GM12864 (cell line): Measurements from ENCODE around the gene TMED4.

Source experiments
- DNase-seq: peaks from one replicate; pipeline ENCODE4 v3.0.0-alpha.2; 2011; ENCODE audit warnings: low read depth
- H3K4me3 ChIP-seq: 2 replicates; pipeline ENCODE4 v1.5.1; 2011; ENCODE audit warnings: mild to moderate bottlenecking, low read depth, low read length, control low read depth
- TF ChIP-seq, protein P1 (sequence below): IDR thresholded peaks from 2 replicates; pipeline ENCODE4 v1.5.1; 2011; ENCODE audit warnings: low read depth, mild to moderate bottlenecking, moderate library complexity, low read length, control low read depth, inconsistent platforms; ENCODE audit errors: missing control alignments

The TMED4 gene

DNA sequence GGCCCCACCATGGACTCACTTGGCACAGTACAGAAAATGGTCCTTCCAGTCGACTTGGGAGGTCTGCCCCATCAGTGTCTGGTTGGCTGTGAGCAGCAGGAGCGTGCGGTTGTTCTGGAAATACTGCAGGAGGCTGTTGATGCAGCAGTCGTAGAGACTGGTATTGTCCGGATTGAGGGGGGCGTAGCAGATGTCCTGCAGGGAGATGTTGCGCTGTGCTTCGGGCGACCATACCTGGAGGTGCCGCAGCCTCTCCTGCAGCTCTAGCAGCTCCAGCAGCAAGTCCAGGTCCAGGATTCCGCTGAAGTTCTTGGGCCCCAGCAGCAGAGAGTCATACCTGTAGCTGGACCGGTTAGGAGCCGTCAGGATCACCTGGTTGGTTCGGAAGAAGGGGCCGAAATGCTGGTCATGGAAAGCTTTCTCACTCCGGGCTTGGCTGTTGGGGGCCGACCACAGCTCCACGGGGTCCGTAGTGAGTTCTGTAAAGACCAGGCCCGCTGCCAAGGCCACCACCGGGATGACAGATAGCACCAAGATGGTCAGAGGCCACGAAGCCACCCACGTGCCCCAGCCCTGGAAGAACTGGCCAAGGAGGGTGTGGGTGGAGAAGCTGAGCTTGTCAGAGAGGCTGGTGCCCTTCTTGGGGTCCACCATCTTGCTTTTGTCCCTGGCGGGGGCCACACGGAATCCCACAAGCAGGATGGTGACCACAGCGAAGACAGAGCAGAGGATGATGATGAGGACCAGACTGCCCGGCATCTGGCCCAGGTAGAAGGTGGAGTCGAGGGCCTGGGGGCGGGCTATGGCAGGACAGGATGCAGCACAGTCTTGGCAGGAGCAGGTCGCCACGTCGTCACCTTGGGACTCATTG is 43.0 kb downstream of the TMED4 start:
- DNase-seq = no peak
- H3K4me3 ChIP-seq = no peak overlapping the region
- TF ChIP-seq, protein P1, sequence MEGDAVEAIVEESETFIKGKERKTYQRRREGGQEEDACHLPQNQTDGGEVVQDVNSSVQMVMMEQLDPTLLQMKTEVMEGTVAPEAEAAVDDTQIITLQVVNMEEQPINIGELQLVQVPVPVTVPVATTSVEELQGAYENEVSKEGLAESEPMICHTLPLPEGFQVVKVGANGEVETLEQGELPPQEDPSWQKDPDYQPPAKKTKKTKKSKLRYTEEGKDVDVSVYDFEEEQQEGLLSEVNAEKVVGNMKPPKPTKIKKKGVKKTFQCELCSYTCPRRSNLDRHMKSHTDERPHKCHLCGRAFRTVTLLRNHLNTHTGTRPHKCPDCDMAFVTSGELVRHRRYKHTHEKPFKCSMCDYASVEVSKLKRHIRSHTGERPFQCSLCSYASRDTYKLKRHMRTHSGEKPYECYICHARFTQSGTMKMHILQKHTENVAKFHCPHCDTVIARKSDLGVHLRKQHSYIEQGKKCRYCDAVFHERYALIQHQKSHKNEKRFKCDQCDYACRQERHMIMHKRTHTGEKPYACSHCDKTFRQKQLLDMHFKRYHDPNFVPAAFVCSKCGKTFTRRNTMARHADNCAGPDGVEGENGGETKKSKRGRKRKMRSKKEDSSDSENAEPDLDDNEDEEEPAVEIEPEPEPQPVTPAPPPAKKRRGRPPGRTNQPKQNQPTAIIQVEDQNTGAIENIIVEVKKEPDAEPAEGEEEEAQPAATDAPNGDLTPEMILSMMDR = no peak

DNA sequence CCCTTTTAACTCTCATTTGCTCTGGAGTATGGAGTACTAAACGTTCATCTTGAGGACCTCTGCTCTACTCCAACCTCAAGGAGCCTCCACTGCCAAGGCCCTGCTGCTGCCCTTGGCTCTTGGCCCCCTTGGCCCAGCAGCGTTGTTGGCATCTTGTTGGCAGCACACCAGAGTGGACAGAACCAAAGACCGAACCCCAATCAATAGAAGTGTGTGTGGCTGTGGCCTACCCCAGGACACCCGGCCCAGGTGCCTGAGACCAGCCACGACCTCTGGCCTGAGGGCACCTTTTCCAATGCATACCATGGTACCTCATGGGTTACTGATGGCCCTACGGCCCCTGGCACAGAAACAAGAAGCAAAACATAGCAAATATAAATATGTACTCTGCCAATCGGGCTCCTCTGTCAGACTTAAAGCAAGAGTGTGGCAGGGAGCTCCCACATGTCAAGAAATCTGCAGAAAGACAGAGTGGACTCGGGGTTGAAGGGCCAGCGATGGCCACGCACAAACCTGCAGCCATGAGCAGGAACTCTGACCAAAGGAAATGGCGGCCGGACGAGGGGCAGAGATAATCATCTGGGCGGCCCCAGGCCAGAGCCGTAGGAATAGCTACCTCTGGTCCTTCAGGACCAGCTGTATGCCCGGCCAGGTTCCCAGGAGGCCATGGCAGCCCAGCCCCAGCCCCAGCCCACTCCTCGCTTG is 43.8 kb downstream of the TMED4 start:
- DNase-seq = no peak
- TF ChIP-seq, protein P1 = no peak
- H3K4me3 ChIP-seq = no peak overlapping the region

DNA sequence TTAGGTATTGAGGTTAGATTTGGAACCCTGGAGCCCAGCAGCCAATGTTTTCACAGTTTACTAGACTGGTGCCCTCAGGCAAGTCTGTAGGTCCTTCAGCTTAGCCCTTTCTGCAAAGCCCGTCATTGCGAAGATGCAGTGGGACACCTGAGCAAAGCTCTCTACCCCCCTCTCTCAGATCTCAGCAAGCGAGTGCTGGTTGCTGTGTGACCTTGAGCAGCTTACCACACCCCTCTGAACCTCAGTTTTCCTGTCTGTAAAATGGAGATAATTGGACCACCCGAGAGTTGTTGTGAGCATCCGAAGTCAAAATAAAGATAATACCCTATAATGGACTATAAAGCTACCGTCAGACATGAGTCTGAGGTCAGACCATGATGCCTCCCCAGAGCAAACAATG is 44.6 kb downstream of the TMED4 start:
- TF ChIP-seq, protein P1 = no peak
- DNase-seq = no peak
- H3K4me3 ChIP-seq = no peak overlapping the region

DNA sequence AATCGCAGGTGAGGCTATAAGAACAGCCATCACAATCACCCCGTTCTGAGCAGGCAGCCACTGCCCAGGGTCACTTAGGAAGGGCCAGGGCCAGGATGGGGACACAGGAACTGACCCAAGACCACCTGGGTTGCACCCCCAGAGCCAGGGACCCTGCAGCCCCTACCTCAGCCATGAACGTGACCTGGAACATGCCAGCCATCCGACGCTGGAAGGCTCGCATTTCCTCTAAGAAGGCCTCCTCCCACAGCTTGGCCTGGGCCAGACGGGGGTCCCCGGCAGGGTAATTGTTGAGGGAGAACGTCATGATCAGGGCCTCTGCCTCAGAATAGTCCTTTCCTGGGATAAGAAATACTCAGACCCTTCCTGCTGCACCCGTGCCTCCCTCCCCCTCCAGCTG is 45.9 kb downstream of the TMED4 start:
- TF ChIP-seq, protein P1 = no peak
- H3K4me3 ChIP-seq = no peak overlapping the region

DNA sequence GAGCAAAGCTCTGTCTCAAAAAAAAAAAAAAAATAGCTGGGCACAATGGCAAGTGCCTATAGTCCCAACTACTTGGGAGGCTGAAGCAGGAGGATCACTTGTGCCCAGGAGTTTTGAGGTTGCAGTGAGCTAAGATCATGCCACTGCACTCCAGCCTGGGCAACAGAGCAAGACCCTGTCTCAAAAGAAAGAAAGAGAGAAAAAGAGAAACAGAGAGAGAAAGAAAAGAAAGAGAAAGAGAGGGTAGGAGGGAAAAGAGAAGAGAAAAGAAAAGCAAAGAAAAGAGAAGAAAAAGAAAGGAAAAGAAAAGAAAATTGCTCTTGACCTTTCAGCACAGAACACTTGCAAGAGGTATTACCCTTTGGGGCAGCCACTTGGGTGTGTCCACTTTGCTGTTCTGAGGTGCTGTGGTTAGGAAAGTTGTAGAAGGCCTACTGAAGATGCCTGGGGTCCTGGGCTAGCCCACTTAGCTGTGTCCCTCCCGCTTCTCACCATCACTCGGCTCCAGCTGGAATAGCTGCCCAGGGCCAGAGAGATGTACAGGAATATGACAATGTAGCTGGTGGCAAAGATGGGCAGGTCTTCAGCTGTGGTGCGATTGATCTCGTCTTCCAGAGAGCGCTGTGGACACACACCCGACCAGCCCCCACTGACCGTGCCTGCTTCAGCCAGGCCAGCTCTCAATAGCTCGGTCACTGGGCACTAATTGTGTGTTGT is 46.5 kb downstream of the TMED4 start:
- DNase-seq = no peak
- TF ChIP-seq, protein P1 = no peak
- H3K4me3 ChIP-seq = no peak overlapping the region

More for the DNA sequence above, 45.9 kb downstream of the TMED4 start:
- no peak for DNase-seq

DNA sequence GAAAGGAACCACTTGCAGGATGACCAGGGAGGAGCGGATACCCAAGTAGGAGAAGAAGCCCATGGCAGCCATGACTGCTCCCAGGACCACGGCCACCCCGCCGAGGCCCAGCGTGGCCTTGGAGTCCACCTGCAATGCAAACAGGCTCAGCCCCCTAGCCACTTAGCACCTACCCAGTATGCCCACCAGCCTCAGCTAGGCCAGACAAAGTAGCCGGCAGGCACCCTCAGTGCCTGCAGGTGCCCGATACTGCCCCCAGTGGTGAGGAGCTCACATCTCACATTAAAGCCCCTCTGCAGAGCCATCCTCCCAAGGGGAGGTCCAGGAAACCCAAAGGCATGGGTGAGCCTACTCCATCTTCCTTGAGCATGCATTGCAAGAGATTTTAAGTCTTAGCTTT is 47.5 kb downstream of the TMED4 start:
- no peak overlapping the region for H3K4me3 ChIP-seq
- DNase-seq = peak; percentile 5
- TF ChIP-seq, protein P1 = peak; percentile 93
